Esophagus squamous epithelium (tissue), 5 donors: ENCODE data around the gene PKP2. TPM values are rescaled to one million over a fixed set of nuclear protein-coding genes. Genes with fewer than 3 reads are reported as not detected.

Experiments
- DNase-seq: peaks from one replicate; lab custom pipeline; 2025; lab: John Stamatoyannopoulos, UW
- H3K27ac ChIP-seq, 4 donors: fragments of 200-600 bp; sonication (generic); one replicate each; pipeline ENCODE4 v1.5.1; 2016 to 2019; ENCODE audit warnings: mild to moderate bottlenecking in 1 of 4
- H3K27me3 ChIP-seq, 4 donors: fragments of 200-600 bp; sonication (generic); 1 replicate in 3 of 4; 2 replicates in 1 of 4; pipeline versions ENCODE4 v1.5.1 to v1.6.0; 2017 to 2021; ENCODE audit warnings: antibody characterized with exemption in 1 of 4
- H3K36me3 ChIP-seq, 3 donors: fragments of 200-600 bp; sonication (generic); one replicate each; pipeline ENCODE4 v1.5.1; 2016 to 2019
- H3K4me1 ChIP-seq, 3 donors: fragments of 200-600 bp; sonication (generic); one replicate each; pipeline ENCODE4 v1.5.1; 2017 to 2019
- H3K4me3 ChIP-seq, 4 donors: fragments of 200-600 bp; sonication (generic); 1 replicate in 3 of 4; 2 replicates in 1 of 4; pipeline ENCODE4 v1.5.1; 2016 to 2019; ENCODE audit warnings: mild to moderate bottlenecking in 2 of 4, moderate library complexity in 1 of 4
- H3K9me3 ChIP-seq, 3 donors: fragments of 200-600 bp; sonication (generic); one replicate each; pipeline ENCODE4 v1.5.1; 2016 to 2019
- CTCF ChIP-seq, 6 experiments: fragments of 450-650 bp in 4 of 6; fragments of 200-600 bp in 2 of 6; sonication (generic) in 2 of 6; IDR thresholded peaks; one replicate each; pipeline ENCODE4 v1.5.1; 2016 to 2019; ENCODE audit warnings: antibody characterized with exemption in 6 of 6, mild to moderate bottlenecking in 4 of 6, moderate library complexity in 4 of 6
- POLR2A ChIP-seq, 4 donors: fragments of 450-650 bp; IDR thresholded peaks; one replicate each; pipeline ENCODE4 v1.6.1; 2017; ENCODE audit warnings: antibody characterized with exemption in 4 of 4, mild to moderate bottlenecking in 4 of 4, moderate library complexity in 3 of 4
- WGBS, 2 donors: methylation state at CpG; one replicate each; pipeline ENCODE4 v1.1.5; 2018; 5-methylcytosine and 5-hydroxymethylcytosine counted together
- intact Hi-C: fragments of 100-400 bp; cut with DNase I; formaldehyde crosslinking; loops from one replicate; pipeline ENCODE4 v1.15.0; 2022
- total RNA-seq, 4 donors: library from RNA; depleted of rRNA; stranded (reverse); fragments of >200 nt; gene quantifications; one replicate each; pipeline ENCODE4 v1.1.0, GENCODE V29; 2016
- donor health status: DM: yes; HTN: yes; CAD: no.

PKP2 gene
- total RNA-seq, 4 donors from 2014 or later: 8.5 to 22.5 (median 21.6) TPM

- Histone ChIP-seq H3K4me1 (no peaks in the 10 kb centered on the region), H3K4me3 (no peak overlapping the region), H3K9me3 (no peaks in the 10 kb centered on the region), H3K27me3 (no peaks in the 10 kb centered on the region), H3K36me3 (peaks cover 0 to 100% (median 37%) of the 10 kb centered on the region in 3 donors), H3K27ac (no peak overlapping the region)
- DNase-seq: no peak
- WGBS, 2 donors: 88 to 94% methylated on average over 2 of the region's 2 CpGs
- intact Hi-C loops: no loop called here
- TF ChIP-seq POLR2A (IDR thresholded peaks at IDR 0.05): no peak
- TF ChIP-seq CTCF (IDR thresholded peaks at IDR 0.05): no peak
These were observed 153.3 kb downstream of the PKP2 start for GRCh38 chr12:32743264-32743663.

GRCh38 chr12:32742133-32742532, 154.4 kb downstream of the PKP2 start:
- TF ChIP-seq POLR2A (IDR thresholded peaks at IDR 0.05) (no peak), CTCF (IDR thresholded peaks at IDR 0.05) (no peak)
- intact Hi-C loops: no loop called here
- peaks cover 0 to 100% (median 37%) of the 10 kb centered on the region in 3 donors for H3K36me3 ChIP-seq
- H3K4me3 ChIP-seq: no peak overlapping the region
- WGBS, 2 donors: 94 to 95% methylated on average over 10 of the region's 10 CpGs
- H3K4me1 ChIP-seq: no peaks in the 10 kb centered on the region
- no peaks in the 10 kb centered on the region for H3K27me3 ChIP-seq
- H3K27ac ChIP-seq: no peak overlapping the region
- H3K9me3 ChIP-seq: no peaks in the 10 kb centered on the region
- DNase-seq: no peak

Other genes starting within 250 kb of the PKP2 start
- gene DNM1L, start 217.5 kb downstream of the PKP2 start, total RNA-seq: 10 to 100 TPM; 28.2 to 66.2 (median 48.6) TPM
- gene YARS2, start 140.9 kb downstream of the PKP2 start, total RNA-seq: 10 to 100 TPM; 17.0 to 26.3 (median 22.8) TPM